NCI-H82 treated with DMSO at 0.1 percent for 48 hours (cell line): ENCODE data around the gene TRAM2.

Experiments
- DNase-seq: peaks from one replicate; lab custom pipeline; 2025; ENCODE audit not compliant: unreplicated experiment; lab: John Stamatoyannopoulos, UW

Gene TRAM2

DNA sequence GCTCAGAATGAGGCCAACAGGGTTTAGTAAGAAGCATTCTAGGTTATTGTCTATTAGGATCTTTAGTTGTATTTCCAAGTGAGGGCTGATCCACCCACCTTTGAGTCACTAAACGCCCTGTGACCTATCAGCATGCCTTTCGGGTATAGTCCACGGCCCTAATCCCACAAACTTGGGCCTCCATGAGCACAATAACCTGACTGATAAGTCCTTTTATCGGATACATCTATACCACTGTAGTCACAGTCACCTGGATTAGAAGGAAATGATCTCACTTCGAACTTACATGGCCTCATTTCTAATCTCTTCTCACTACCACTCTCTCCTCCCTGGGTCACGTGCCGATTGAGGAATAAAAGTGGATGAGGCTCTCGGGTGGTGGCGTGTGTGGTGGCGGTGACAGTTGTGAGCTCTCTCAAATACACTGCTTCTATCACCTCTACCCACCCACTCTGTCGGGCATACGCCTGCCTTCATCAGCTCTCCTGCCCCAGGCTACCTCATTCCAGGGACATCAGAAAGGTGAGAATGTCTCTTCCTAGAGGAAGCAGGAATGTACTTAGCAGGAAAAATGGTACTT is 65.2 kb downstream of the TRAM2 start:
- no peak for DNase-seq

DNA sequence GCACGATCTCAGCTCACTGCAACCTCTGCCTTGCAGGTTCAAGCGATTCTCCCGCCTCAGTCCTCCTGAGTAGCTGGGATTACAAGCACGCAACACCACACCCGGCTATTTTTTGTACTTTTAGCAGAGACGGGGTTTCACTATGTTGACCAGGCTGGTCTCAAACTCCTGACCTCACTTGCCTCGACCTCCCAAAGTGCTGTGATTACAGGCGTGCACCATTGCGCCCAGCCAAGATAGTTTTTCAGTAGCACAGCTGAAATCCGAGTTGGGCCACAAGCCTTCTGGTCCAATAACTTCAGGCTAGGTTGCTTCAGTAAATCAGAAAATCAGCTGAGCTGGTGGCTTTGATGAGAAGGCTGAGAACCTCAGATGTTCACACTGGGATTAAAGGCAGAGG is 65.7 kb downstream of the TRAM2 start:
- DNase-seq: no peak

DNA sequence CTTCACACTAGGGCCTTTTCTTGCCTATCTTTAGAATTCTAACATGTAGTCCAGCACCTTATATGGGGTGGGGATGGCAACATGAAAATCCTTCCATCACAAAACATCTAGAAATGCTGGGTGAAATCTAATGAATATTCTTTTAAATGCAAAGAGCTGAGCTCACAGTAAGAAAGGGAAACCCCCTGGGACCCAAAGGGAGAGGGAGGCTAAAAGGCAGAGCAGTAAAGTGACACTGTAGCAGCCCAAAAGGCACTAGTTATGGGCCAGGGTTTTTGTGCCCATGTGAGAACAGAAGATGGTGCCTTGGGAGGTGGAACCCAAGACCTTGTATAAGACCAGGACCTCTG is 66.7 kb downstream of the TRAM2 start:
- no peak for DNase-seq

DNA sequence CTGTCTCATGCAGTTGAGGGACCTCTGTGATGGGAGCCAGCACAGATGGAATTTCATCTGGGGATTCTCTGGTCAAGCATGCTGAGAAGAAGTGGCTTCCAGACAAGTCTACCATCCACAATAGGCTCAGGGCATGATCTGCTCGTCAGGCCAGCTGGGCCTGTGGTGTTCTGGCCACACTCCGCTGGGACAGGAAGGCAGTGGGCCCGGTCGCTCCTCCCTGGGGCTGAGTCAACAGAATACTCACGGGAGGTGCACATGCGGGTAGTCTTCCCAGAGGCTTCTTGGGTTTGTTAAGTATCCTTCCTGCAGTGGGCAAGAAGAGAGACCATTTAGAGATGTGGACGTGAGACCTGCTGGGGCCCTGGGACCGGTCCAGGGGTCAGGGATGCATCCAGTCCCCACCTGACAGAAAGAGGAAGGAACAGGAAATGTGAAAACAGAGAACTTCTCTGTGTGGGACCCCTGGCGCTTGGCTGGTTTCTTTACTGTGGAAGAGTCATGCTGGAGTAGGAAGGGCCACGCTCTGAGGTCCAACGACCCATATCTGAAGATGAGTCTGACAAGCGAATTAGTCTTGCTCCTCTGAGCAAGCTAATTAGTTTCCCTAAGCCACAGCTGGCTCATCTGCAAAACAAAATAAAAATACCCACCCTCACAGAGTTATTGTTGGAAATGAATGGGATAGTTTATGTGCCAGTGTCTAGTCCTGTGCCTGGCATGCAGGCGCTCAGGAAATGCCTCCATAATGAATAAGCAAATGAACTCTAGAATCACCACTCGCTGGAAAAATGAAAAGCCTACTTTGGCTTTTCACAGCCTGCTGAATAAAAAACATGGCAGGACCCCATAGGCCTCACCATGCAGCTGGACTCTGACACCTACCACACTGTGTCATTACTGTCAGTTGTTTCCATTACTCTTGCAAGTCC is 67.3 kb downstream of the TRAM2 start:
- DNase-seq: no peak

DNA sequence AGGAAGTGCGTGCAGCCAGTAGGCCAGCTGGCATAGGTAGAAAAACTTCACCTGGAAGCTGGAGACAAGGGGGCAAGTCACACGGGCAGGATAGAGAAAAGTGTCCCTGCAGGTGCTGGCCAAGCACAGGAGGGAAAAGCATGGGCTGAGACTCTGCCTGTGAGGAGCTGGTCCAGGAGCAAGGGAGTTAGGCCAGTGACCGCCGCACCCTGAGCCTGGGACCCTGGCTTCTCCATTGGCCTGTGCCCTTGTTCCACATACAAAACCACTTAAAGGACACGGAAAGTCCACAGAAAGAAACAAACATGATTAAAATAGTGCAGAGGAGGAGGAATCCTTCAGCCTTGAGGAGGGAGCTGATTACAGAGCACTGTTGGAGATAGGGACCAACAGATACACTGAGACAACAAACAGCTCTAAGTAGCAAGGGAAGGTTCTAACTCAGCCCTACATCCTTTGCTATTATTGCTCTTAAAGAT is 68.6 kb downstream of the TRAM2 start:
- DNase-seq: no peak

DNA sequence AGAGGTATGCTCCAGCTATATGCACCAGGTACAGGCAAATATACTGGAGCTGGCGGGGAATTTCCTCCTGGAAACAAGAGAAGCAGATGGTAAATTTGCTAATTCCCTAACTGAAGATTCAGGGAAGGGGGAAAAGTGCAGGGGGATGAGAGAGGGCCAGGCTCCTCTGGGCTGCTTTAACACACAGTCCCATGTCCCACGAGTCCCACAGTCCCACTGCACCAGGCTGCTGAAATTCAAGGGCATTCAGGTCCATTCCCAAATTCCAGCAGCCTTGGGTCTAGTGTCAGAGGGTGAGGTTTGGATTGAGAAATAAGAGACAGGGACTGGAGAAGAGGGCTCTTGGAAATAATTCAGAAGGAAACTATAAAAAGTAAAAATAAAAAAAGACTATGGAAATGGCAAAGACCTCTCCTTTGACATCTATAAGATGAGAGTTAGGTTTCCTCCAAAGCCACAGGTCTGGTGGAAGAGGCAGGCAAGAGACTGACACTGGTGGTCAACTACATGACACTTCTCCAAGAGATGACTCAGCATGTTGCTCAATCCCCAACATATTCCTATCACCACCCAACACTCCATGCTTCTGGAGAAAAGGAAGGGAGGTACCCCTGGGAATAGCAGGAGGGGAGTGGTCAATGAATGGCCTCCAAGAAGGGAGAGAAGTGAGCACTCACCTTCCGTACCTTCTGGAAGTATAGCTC is 69.2 kb downstream of the TRAM2 start:
- DNase-seq: no peak

DNA sequence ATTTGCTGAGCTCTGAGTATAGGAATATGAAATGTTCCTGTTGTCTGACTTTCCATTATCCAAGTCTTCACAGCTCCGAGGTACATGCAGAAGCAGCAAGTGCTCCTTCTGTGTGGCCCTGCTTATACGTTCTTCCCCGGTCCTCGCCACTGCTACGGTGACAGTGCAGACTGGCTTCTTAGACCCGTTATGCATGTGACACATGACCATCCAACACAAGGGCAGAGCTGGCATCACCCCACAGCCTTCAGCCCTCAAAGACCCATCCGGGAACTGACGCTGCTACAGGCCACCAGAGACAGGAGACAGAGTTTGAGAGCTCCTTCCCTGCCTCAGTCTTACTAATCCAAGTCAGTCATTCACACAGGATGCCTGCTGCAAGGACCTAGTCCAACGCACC is 70.4 kb downstream of the TRAM2 start:
- DNase-seq: no peak

DNA sequence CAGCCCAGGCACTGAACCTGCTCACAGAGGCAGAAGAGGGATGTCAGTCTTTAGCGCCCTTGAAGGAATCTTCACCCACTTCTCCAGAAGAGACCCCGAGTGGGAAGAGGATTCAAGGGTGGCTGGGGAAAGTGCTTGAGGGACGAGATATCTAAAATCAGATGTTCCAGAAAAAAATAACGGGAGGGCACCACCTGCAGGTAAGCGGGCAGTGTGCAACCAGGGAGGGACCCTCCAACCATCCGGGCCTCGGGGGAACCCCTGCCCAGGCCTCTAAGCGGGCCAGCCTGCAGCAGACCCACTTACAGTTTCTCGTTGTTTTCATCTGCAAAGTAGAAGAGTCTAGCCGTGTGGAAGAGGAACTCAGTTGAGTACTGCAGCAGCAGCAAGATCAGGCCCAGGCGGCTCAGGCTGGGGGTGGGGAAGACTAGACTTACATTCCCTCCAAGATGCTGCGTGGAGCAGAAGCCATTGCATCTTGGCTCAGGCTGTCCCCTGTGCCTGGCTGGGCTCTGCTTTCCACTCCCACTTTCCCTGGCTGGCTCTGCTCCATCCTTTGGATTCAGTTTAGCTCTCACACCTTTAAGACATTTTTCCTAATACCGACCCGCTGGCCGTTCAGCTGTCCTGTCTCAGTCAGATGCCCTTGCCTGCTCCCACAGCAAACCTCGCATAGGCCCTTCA is 71.0 kb downstream of the TRAM2 start:
- DNase-seq: no peak

DNA sequence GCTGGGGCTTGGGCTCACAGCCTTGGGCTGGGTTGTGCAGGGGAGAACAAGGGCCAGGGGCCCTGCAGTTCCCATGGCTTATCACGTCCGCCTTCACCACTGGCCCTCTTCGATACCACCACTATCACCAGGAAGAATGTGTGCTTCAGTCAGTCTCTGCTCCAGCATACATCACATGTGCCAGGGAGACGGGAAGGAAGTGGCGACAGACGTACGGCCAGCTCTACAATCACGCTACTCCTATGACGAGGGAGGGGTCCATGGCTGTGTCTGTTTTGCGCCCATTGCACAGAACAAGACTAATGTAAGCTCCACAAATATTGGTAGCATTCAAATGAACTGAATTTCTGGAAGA is 72.1 kb downstream of the TRAM2 start:
- DNase-seq: no peak

DNA sequence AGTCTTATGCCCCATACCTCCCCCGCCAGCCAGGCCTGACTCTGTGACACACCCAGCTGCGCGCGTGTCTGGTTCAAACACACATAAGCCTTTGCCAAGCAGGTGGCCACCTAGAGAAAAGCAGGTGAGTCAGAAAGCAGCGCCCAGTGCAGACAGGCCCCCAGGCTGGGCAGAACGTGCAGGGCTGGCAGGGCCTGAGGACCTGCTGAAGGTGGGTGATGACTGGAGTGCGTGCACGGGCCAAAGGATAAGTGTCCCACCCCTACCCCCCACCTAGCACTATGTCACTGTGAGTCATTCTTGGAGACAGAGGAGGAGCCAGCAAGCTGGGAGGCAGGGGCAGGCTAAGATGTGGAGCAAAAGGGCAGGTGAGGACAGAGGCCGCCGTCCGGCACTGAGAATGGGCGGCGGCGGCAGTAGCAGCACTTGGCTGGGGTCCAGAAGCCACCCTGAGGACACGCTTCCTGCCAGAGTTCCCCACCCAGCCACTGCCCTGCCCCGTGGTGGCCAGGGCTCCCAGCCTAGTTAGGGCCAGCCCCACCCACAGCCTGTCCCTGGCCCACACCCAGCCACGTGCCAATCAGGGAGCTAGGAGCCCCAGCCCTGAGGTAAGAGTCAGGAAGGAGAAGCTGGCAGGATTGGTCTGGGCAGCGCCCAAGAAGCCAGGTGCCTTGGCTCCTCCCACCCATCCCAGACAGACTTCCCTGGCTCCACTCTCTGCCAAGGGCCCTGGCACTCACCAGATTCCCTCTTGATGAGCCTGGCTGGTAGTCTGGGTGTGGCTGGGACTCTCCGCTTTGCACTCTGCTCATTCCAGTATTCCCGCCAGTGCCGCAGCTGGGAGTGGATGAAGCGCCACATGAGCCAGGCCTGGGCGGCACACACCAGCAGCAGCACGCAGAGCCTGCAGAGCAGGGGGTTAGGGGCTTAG is 72.7 kb downstream of the TRAM2 start:
- DNase-seq: no peak

DNA sequence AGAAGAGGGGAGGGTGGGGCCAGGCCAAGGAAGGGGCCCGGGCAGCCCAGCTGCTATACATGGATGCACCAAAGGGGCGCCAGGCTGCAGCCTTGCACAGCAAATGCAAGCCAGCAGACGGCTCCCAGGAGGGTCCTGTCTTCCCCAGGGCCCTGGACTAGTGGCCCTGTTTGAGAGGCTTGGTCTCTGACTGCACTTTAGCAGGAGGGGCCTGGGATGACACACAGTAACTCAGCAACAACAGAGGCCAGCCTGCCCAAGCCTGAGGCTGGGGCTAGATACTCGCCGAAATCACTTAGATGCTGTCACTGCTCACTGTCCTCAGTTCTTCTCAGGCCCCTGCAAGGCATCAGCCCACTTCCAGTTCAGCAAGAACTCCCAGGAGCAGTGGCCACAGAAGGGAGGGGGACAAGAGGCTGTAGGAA is 73.5 kb downstream of the TRAM2 start:
- no peak for DNase-seq

DNA sequence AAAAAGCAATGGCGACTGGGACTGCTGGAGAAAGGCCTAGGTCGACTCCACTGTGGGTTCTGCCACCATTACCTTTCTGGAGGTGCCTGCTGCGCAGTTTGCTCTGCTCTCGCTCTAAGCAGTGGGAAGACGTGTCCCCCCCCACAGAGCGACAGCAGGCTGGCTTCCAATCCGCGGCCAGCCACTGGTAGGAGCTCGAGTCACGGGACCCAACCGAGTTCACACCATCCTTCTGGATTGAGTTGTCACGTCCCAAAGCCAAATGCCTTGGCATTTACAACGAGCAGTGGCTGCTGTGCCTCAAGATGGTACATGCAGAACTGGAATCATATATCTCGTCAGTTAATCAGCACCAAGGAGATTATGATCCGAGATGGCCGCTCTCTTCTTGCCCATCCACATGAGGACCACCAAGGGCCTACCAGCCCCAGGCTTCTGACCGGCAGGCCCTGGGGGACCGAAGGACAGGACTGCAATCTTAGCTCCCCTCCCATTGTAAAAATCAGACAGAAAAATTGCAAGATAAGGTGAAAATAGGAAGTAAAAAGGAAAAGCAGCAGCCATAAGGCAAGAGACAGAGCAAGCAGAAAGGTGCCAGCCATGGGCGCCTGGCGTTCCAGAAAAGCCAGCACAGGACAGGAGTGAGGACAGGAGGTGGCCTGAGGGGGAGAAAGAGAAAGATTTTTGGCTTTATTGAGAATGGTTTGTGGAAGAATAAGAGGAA is 74.4 kb downstream of the TRAM2 start:
- no peak for DNase-seq

DNA sequence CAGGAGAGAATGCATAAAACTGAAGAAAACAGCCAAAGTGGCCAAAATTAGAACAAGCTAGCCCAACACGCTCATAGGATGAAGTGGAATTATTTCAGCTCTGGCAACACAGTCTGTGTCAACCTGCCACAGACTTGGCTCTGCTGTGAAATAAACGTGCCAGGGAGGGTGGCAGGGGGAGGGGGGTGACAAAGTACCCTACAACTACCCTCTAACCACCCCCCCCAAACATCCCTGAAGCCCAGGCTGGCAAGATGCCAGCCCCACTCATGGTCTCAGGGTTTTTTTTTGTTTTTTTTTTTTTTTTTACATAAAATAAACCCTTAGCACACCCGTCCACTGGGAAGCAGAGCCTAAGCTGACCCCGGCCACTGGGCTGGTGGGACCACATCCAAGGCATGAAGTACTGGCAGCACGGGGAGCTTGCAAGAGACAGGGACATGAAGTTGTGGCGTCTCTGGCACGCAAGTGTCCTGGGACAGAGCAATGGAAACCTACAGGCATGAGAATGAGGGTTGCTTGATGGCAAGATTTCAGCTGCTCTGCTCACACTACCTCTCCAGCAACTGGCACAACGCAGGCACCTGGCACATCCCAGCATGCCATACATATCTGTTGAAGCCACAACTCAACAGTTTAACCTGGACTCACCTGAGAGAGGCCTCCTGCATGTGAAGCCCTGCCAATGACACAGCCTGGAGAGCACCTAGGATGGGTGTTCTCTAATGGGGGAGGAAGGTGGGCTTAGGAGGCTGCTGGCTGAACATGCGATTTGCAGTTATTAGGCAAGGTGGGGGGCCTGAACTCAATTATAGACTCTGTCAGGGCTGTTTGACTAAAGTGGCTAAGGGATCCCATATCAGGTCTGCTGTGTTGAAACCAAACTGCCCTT is 76.4 kb downstream of the TRAM2 start:
- DNase-seq: no peak

DNA sequence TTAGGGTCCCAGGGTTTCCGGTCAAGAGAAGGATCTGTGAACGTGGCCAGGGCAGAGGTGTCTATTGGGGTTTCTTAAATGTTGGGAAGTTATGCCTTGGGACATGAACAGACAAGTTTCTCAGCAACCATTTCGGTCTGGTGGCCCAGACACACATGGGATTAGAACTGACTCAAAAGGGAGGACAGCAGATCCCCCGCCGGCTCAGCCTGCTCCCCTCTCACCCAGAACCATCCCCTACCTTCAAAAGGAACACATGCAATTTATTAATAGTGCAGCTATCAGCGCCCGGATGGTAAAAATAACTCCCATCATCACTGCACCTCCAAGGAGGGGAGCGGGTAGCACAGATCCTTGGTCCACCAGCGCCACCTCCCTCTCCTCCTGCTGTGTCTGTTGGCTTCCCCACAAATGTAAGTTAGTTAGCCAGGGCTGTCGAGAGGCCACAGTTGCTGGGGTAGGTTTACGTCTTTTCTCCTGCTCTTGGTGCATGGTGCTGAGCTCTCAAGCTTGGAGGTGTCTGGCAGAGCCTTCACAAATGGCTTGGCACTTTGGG is 77.1 kb downstream of the TRAM2 start:
- no peak for DNase-seq

DNA sequence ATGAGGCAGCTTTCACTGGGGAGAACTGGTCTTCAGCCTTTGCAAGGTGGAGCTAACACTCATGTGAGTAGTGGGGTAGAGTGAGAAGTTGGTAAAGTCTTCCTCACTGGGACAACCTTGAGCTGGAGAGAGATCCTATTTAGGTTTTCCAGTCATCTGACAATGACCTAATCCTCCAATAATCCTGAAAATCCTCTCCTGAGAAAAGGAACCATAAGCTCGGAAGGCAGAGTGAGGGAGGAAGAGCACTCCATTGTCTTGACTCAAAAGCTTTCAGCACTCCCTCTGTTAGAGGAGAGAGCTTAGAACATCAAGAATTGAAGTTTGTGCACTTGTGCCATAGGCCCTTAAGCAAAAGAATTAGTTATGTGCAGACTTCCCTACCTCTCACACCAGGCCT is 77.8 kb downstream of the TRAM2 start:
- DNase-seq: peak; percentile 81

DNA sequence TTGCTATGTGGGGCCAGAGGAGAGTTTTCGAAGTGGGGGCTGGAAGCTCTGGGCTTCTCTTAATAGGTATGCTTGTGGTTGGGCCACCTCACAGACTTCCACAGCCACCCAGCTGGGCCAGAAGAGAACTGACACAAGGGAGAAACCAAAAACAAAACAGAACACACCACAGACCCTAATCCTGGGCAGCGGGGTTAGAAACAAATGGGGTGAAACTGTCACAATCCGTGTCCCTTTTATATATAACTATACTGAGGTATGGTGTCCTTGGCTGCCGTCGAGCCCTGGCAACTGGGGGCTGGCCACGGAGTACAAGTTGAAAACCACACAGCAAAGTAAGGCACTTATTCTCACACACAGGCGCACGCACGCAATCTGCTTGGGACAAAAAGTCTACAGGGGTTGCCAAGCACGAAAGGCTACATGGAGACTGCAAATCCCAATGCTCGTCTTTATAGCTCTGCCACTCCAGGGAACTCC is 78.3 kb downstream of the TRAM2 start:
- DNase-seq: no peak

DNA sequence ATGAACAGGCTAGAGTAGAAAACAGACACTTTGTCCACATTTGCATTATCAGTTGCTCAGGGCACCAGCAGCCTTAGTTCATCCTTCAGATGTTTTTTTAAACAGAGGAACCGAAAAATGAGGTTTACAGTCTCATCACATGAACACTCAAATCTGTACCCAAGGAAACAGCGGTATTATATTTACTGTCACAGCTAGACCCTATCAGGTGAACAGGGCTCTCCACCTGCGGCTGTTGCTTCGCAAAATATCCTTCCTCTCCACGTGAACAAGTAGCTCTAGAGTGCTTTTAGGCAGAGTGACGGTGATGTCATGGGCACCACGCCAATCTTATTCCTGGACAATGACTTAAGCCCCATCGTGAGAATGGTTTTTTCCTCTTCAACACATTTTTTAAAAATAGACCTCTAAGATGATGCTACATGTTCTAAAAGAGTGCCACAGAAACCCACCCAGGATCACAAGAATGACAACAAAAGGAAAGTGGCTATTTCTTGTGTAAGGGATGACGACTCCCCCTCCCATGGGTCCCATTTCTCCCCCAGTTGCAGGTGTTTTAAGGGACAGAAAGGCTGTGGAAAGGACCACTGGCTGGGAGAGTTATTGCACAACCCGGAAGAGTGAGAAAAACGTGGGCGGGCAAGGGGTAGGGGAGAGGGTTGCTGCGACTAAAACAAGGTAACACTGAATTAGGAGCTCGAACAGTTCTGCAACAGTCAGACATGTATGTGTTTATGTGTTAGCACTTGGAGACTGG is 79.0 kb downstream of the TRAM2 start:
- DNase-seq: no peak

DNA sequence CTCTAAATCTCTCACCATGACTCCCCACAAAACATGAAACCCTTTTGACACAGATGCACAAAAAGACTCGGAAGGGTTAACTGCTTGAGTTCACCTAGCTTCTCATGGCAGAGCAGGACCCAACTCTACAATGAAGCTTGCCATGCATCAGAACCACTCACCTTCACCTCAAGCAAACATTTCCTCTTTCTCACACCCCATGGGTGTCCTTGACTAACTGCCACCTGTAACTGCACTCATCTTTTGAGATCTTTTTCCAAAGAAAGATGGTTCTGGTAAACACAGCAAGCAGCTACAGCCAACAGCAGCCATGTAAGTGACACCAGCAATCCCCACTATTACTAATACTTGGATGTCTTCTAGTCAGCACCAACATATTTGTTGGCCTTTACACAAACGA is 80.2 kb downstream of the TRAM2 start:
- DNase-seq: no peak
